K562 (cell line): ENCODE data around the gene KRTAP3-2.

ENCODE experiments used
- CHD2 ChIP-seq: IDR thresholded peaks from 2 replicates; pipeline ENCODE4 v1.6.1; 2011; ENCODE audit warnings: low read depth, low read length
- CTCF ChIP-seq, 3 experiments: IDR thresholded peaks in 2 of 3; conservative IDR thresholded peaks in 1 of 3; 2 replicates each; pipeline ENCODE4 v1.5.1; 2011 to 2012; ENCODE audit warnings: low read length in 3 of 3, mild to moderate bottlenecking in 3 of 3, control low read depth in 2 of 3, improper control_type of control experiment in 1 of 3, inconsistent platforms in 1 of 3, low read depth in 1 of 3, mixed read lengths in 1 of 3, moderate library complexity in 1 of 3; ENCODE audit not compliant: insufficient read depth in 2 of 3
- EHMT2 ChIP-seq: fragments of 450-650 bp; IDR thresholded peaks from 2 replicates; pipeline ENCODE4 v1.6.1; 2018; ENCODE audit warnings: antibody characterized with exemption
- FOS ChIP-seq: IDR thresholded peaks from 3 replicates; pipeline ENCODE4 v1.6.1; 2011; ENCODE audit not compliant: insufficient read length; ENCODE audit errors: extremely low read depth
- KLF16 ChIP-seq: IDR thresholded peaks from 2 replicates; pipeline ENCODE4 v1.6.1; 2016; ENCODE audit warnings: antibody characterized with exemption
- NR3C1 ChIP-seq: sonication (generic); formaldehyde crosslinking; IDR thresholded peaks from 2 replicates; pipeline ENCODE4 v1.8.1; 2022; ENCODE audit warnings: missing genetic modification reagents
- PCBP1 ChIP-seq: fragments of 200-400 bp; formaldehyde crosslinking; IDR thresholded peaks from 2 replicates; pipeline ENCODE4 v1.6.1; 2018; ENCODE audit warnings: mild to moderate bottlenecking, low read depth, low read length; ENCODE audit not compliant: poor library complexity, severe bottlenecking
- REST ChIP-seq, 2 experiments: fragments of 450-650 bp; formaldehyde crosslinking in 1 of 2; IDR thresholded peaks; 2 replicates each; pipeline versions ENCODE4 v1.4.0 to v1.6.1; 2014 to 2020; ENCODE audit warnings: mild to moderate bottlenecking in 2 of 2, borderline replicate concordance in 1 of 2, low read depth in 1 of 2
- USF2 ChIP-seq: sonication (generic); formaldehyde crosslinking; IDR thresholded peaks from 2 replicates; pipeline ENCODE4 v1.5.0; 2020; ENCODE audit warnings: missing genetic modification reagents
- ZBTB8A ChIP-seq: fragments of 450-650 bp; IDR thresholded peaks from 2 replicates; pipeline ENCODE4 v1.6.1; 2018; ENCODE audit warnings: mild to moderate bottlenecking, moderate library complexity; ENCODE audit not compliant: partially characterized antibody
- ZFP30 ChIP-seq: fragments of 250-450 bp; sonication (Bioruptor Pico); IDR thresholded peaks from 2 replicates; pipeline ENCODE4 v1.8.0; 2022; ENCODE audit warnings: moderate library complexity, mild to moderate bottlenecking, inconsistent platforms, borderline replicate concordance
- ZKSCAN8 ChIP-seq: fragments of 200-800 bp; sonication (Bioruptor generic); IDR thresholded peaks from 2 replicates; pipeline ENCODE4 v1.6.1; 2016; ENCODE audit warnings: missing genetic modification characterization, missing compliant biosample characterization
- ZNF644 ChIP-seq: fragments of 200-800 bp; sonication (Bioruptor generic); IDR thresholded peaks from 2 replicates; pipeline ENCODE4 v1.6.1; 2016; ENCODE audit warnings: low read depth, missing genetic modification characterization, missing compliant biosample characterization
- ZNF76 ChIP-seq: fragments of 250-450 bp; sonication (Bioruptor Pico); IDR thresholded peaks from 2 replicates; pipeline ENCODE4 v1.4.0; 2020; ENCODE audit warnings: mild to moderate bottlenecking, moderate library complexity, borderline replicate concordance

- TF ChIP-seq ZFP30 (CRISPR knock-in tag) (no peak), FOS (no peak), ZNF76 (CRISPR knock-in tag) (no peak), EHMT2 (no peak), ZNF644 (tag) (no peak), ZKSCAN8 (CRISPR knock-in tag) (no peak), ZBTB8A (no peak), PCBP1 (no peak), REST (IDR thresholded peaks at IDR 0.05; ENCODE audit: borderline replicate concordance) (no peak), REST (CRISPR knock-in tag; IDR thresholded peaks at IDR 0.05; ENCODE audit: low read depth) (no peak), NR3C1 (no peak), CTCF (IDR thresholded peaks at IDR 0.05 in 2 of 3, conservative IDR thresholded peaks at IDR 0.05 in 1 of 3; ENCODE audit: insufficient read depth in 2 of 3, low read depth in 1 of 3, low read length in 3 of 3) (no peak), USF2 (CRISPR knock-in tag) (no peak), CHD2 (no peak), KLF16 (no peak)
Observed at GRCh38 chr17:40986920-40987319, 12.8 kb downstream of the KRTAP3-2 start.
